GM10266 (cell line): ENCODE results near the gene MAPK8.

Experiments used
- DNase-seq: peaks from one replicate; pipeline ENCODE4 v3.0.0; 2012; ENCODE audit errors: extremely low spot score
- TF ChIP-seq, protein P1 (sequence below): IDR thresholded peaks from 2 replicates; pipeline ENCODE4 v1.5.1; 2012; ENCODE audit warnings: mild to moderate bottlenecking, low read depth; ENCODE audit not compliant: control insufficient read depth, insufficient read depth; ENCODE audit errors: missing control alignments

The MAPK8 gene

DNA sequence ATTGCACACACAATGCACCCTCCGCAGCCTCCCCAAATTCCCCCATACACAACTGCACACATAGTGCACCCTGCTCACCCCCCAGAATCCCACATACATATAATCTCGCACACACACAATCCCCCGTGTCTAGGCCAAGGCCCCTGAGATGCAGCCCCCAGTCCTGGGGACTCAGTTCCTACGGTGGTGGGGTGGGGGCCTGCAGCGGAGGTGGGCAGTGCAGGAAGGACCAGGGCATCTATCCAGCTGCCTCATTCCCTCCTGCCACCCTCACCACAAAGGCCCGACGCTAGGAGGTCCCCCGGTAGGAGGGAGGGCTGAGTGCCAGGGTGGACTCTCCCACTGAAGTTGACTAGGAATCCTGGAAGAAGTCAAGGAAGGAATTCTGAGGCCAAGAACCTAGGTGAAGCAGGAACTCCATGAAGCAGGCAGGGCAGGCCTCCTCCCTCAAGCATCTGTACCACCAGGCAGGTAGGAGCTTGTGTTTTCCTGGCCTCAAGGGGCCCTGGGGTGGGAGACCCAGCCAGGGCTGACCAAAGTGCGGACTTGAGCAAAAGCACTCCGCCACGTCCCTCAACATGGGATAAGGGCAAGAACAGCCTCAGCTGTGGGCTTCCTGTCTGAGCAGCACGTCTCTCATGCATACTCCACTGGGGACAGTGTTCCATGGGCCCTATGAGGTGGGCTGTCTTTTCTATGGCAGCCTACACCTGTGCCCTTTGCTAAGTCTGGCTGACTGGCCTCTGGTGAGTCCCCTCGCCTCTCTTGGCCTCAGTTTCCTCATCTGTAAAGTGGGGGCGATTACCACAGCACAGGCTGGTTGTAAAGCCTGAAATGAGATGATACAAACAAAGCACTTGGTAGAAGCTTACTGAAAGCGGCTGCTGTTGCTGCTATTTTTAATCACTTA lies 145.7 kb downstream of the MAPK8 start:
- DNase-seq: peak; percentile 32
- TF ChIP-seq, protein P1, sequence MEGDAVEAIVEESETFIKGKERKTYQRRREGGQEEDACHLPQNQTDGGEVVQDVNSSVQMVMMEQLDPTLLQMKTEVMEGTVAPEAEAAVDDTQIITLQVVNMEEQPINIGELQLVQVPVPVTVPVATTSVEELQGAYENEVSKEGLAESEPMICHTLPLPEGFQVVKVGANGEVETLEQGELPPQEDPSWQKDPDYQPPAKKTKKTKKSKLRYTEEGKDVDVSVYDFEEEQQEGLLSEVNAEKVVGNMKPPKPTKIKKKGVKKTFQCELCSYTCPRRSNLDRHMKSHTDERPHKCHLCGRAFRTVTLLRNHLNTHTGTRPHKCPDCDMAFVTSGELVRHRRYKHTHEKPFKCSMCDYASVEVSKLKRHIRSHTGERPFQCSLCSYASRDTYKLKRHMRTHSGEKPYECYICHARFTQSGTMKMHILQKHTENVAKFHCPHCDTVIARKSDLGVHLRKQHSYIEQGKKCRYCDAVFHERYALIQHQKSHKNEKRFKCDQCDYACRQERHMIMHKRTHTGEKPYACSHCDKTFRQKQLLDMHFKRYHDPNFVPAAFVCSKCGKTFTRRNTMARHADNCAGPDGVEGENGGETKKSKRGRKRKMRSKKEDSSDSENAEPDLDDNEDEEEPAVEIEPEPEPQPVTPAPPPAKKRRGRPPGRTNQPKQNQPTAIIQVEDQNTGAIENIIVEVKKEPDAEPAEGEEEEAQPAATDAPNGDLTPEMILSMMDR: no peak

DNA sequence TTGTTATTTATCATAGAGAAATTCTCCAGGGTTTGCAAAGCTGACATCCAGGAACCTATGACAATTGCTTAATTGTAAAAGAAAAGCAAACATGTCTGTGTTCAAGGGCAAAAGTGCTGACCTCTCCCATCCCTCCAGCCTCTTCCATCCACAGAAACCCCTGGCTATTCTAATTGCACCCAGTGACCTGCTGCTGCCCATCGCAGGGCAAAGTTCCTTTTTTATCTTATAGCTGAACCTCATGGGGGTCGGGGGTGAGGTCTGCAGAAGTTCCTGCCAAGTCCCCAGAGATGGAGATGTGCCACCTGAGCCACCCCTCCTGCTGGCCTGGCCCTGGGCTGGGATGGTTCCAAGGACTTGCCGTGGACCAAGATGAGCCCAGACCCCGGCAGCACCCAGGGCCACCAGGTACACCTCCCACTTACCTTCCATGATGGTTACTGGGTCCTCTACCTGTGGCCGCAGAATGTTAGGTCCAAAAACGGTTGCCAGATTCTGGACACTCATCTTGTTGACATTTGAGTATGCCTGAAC lies 146.5 kb downstream of the MAPK8 start:
- TF ChIP-seq, protein P1: no peak
- DNase-seq: peak; percentile 18

DNA sequence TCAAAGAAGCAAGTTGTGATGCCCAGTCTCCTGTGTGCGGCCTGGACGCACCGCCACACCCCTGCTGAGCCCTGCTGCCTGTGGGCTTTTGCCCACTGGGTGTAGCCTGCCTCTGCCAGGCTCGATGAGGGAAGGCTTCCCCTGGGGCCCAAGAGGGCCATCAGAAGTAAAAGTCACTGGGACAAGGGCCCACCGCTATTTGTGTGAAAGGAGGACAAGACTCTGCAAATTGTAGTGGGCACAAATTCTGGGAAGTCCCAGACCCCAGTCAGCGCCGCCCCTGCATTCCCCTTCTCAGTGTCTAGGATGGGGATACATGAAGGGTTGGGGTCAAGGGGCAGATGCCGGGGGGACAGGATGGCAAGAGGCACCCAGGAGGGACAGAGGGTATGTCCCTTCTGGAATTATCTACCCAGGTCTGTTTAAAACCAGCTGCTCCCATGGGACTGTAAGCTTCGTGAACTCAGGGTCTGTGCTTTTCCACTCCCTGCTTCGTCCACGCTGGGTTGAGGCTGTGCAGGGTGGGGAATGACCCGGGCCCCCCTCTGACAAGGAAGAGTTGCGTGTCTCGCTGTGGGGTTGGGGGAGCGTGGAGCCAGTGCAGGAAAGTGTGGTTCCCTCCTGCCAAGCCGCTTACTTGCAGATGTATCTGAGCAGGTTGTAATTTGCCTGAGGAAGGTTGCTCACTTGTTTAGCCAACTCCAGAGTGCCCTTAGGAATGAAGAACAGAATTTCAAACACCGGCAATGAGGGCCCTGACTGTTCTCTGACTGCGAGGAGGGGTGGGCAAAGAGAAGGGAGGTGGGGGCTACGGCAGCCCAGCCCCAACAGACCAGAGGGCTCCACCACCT lies 147.2 kb downstream of the MAPK8 start:
- DNase-seq: peak; percentile 17
- TF ChIP-seq, protein P1: no peak

DNA sequence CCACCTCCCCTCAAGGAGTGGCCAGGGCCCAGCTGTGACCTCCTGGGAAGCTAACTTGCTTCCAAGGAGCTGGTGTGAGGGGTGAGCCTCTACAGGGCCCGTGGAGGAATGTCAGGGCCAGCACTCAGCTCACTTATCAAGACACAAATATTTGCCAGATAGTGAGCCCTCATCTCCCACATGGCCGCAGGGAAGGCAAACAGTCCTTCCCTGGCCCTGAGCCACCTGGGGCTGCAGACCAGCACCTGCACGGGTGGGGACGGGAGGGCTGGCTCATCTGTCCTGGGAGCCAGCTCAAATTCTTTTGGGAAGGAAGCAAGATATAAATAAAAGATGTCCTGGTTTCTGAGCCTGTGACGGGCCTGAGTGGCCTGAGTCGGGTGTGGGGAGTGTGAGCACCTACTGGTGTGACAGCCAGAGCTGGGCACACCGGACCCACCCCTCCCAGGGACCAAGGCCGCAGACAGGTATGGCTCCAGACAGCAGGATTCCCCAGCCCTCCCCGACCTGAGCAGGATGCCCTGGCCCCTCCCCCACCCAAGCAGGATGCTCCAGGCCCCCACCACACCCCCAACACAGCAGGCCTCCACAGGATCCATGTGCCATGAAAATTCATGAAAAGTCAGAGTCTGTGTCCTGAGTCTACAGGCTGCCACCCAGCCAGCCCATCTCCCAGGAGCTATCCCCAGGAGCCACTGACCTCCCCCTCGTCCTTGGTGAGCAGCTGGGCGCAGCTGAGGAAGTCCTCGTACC lies 148.0 kb downstream of the MAPK8 start:
- TF ChIP-seq, protein P1: no peak
- DNase-seq: peak; percentile 24

DNA sequence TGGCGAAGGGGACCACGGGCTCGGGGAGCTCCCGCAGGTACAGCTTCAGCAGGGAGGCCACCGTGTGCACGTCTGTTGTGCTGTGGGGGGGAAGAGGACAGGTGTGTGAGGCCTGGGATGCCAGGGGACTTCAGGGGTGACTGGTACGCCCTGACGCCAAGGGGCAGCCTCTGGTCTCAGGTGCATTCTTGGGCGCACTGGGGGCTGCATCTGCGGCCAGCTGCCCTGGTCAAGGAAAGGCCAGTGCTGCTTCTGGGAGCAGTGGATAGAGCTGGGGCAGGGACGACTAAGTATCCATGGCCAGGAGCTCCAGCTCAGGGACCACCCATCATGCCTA lies 148.5 kb downstream of the MAPK8 start:
- DNase-seq: peak; percentile 10

DNA sequence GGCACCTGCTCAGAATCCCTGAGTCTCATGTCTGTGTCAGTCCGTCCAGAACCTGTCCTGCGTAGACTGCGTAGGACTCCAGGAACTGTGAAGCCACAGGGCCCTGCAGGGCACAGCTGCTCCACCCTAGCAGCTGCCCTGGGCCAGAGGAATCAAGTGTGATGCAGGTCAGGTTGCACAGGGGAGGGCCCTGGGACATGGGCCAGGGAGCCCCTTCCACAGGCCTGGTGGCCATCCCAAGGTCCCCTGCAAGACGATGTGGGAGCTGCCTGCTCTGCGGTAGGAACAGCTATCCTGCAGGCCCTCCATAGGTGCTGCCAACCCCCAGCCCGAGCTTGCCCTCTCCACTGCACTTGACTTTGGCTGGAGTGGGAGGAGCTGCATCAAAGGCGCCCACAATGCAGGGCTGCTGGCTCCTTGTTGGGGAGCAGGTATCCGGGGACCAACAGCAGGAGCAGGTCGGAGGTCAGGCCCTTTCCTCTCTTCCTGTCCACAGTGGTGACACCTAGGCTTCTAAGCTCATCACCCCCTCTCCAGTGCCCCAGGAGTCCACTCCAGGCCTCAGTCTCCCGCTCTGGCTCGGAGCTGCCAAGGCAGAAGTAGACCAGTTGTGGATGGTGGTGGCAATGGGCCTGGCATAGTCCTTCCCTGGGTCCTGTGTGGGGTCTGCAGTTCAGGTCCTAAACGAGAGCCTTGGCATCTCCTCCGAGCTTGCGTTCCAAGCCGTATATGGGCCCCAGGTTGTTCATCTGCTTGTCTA lies 149.1 kb downstream of the MAPK8 start:
- TF ChIP-seq, protein P1: no peak
- DNase-seq: no peak

More for the DNA sequence above, 148.5 kb downstream of the MAPK8 start:
- TF ChIP-seq, protein P1: no peak
